ENCODE results near the gene BRD4. TPM values are rescaled to one million over a fixed set of nuclear protein-coding genes. Genes with fewer than 3 reads are reported as not detected.

The BRD4 gene
- total and polyA plus RNA-seq, 10 of the 15 experiments (the other 5 are each of a cell fraction or from before 2014, with no cell fraction given), result 5.3 to 84.4 (median 11.8) TPM

DNA sequence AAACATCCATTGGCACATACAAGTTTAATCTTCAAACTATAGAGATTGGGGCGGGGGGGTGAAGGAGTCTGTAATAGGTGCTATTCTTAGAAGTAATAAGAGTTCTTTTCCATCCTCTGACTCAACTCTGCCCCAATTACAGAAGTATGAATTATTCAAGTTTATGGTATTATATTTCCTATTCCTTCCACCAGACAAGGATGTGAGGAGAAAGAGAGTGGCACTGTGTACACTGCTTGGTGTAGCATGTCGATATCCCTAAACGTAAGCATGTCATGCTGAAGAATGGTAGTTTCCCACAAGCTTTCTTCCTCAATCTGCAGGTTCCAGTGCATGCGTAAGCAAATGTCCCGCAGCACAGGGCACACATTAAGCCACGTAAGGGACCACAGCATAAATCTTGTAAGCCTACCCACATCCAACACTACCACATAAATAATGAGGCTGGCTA is 14.1 kb downstream of the BRD4 start (continued):
- TF ChIP-seq, protein P1, sequence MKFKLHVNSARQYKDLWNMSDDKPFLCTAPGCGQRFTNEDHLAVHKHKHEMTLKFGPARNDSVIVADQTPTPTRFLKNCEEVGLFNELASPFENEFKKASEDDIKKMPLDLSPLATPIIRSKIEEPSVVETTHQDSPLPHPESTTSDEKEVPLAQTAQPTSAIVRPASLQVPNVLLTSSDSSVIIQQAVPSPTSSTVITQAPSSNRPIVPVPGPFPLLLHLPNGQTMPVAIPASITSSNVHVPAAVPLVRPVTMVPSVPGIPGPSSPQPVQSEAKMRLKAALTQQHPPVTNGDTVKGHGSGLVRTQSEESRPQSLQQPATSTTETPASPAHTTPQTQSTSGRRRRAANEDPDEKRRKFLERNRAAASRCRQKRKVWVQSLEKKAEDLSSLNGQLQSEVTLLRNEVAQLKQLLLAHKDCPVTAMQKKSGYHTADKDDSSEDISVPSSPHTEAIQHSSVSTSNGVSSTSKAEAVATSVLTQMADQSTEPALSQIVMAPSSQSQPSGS (IDR thresholded peaks at IDR 0.05; ENCODE audit: low read length), result no peak
- no peak for TF ChIP-seq MEF2A (IDR thresholded peaks at IDR 0.05; ENCODE audit: insufficient read depth, low read depth, low read length)
- TF ChIP-seq, protein P2, sequence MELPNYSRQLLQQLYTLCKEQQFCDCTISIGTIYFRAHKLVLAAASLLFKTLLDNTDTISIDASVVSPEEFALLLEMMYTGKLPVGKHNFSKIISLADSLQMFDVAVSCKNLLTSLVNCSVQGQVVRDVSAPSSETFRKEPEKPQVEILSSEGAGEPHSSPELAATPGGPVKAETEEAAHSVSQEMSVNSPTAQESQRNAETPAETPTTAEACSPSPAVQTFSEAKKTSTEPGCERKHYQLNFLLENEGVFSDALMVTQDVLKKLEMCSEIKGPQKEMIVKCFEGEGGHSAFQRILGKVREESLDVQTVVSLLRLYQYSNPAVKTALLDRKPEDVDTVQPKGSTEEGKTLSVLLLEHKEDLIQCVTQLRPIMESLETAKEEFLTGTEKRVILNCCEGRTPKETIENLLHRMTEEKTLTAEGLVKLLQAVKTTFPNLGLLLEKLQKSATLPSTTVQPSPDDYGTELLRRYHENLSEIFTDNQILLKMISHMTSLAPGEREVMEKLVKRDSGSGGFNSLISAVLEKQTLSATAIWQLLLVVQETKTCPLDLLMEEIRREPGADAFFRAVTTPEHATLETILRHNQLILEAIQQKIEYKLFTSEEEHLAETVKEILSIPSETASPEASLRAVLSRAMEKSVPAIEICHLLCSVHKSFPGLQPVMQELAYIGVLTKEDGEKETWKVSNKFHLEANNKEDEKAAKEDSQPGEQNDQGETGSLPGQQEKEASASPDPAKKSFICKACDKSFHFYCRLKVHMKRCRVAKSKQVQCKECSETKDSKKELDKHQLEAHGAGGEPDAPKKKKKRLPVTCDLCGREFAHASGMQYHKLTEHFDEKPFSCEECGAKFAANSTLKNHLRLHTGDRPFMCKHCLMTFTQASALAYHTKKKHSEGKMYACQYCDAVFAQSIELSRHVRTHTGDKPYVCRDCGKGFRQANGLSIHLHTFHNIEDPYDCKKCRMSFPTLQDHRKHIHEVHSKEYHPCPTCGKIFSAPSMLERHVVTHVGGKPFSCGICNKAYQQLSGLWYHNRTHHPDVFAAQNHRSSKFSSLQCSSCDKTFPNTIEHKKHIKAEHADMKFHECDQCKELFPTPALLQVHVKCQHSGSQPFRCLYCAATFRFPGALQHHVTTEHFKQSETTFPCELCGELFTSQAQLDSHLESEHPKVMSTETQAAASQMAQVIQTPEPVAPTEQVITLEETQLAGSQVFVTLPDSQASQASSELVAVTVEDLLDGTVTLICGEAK (IDR thresholded peaks at IDR 0.05; ENCODE audit: borderline replicate concordance), result no peak
- TF ChIP-seq SUZ12 (IDR thresholded peaks at IDR 0.05; ENCODE audit: unreplicated experiment), result no peak
- TF ChIP-seq, protein P3, sequence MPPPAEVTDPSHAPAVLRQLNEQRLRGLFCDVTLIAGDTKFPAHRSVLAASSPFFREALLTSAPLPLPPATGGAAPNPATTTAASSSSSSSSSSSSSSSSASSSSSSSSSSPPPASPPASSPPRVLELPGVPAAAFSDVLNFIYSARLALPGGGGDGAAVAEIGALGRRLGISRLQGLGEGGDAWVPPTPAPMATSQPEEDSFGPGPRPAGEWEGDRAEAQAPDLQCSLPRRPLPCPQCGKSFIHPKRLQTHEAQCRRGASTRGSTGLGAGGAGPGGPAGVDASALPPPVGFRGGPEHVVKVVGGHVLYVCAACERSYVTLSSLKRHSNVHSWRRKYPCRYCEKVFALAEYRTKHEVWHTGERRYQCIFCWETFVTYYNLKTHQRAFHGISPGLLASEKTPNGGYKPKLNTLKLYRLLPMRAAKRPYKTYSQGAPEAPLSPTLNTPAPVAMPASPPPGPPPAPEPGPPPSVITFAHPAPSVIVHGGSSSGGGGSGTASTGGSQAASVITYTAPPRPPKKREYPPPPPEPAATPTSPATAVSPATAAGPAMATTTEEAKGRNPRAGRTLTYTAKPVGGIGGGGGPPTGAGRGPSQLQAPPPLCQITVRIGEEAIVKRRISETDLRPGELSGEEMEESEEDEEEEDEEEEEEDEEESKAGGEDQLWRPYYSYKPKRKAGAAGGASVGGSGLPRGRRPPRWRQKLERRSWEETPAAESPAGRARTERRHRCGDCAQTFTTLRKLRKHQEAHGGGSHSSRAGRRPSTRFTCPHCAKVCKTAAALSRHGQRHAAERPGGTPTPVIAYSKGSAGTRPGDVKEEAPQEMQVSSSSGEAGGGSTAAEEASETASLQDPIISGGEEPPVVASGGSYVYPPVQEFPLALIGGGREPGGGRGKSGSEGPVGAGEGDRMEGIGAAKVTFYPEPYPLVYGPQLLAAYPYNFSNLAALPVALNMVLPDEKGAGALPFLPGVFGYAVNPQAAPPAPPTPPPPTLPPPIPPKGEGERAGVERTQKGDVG (CRISPR knock-in tag; IDR thresholded peaks at IDR 0.05), result no peak
- TF ChIP-seq SPI1 (IDR thresholded peaks at IDR 0.05; ENCODE audit: borderline replicate concordance, insufficient read depth, low read depth, low read length), result no peak
- TF ChIP-seq, protein P4, sequence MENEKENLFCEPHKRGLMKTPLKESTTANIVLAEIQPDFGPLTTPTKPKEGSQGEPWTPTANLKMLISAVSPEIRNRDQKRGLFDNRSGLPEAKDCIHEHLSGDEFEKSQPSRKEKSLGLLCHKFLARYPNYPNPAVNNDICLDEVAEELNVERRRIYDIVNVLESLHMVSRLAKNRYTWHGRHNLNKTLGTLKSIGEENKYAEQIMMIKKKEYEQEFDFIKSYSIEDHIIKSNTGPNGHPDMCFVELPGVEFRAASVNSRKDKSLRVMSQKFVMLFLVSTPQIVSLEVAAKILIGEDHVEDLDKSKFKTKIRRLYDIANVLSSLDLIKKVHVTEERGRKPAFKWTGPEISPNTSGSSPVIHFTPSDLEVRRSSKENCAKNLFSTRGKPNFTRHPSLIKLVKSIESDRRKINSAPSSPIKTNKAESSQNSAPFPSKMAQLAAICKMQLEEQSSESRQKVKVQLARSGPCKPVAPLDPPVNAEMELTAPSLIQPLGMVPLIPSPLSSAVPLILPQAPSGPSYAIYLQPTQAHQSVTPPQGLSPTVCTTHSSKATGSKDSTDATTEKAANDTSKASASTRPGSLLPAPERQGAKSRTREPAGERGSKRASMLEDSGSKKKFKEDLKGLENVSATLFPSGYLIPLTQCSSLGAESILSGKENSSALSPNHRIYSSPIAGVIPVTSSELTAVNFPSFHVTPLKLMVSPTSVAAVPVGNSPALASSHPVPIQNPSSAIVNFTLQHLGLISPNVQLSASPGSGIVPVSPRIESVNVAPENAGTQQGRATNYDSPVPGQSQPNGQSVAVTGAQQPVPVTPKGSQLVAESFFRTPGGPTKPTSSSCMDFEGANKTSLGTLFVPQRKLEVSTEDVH (IDR thresholded peaks at IDR 0.05; ENCODE audit: low read depth, partially characterized antibody), result no peak
